Upper lobe of left lung (tissue), 4 donors: ENCODE measurements around the gene RIPOR2.

Experiments used
- CTCF ChIP-seq, 6 experiments: fragments of 450-650 bp in 4 of 6; fragments of 200-600 bp in 2 of 6; sonication (generic) in 2 of 6; IDR thresholded peaks; one replicate each; pipeline ENCODE4 v1.5.1; 2016 to 2019; ENCODE audit warnings: antibody characterized with exemption in 6 of 6
- POLR2A ChIP-seq, 4 donors: fragments of 450-650 bp; IDR thresholded peaks; one replicate each; pipeline ENCODE4 v1.5.1; 2016 to 2017; ENCODE audit warnings: antibody characterized with exemption in 4 of 4, mild to moderate bottlenecking in 2 of 4
- POLR2AphosphoS5 ChIP-seq, 2 donors: sonication (generic); formaldehyde crosslinking; IDR thresholded peaks; one replicate each; pipeline ENCODE4 v1.5.1; 2017; ENCODE audit warnings: antibody characterized with exemption in 2 of 2

GRCh38 chr6:24882835-24883555, 52.8 kb downstream of the RIPOR2 start:
- no peak for TF ChIP-seq CTCF (IDR thresholded peaks at IDR 0.05)
- TF ChIP-seq POLR2AphosphoS5 (IDR thresholded peaks at IDR 0.05), result no peak
- no peak for TF ChIP-seq POLR2A (IDR thresholded peaks at IDR 0.05)
